Activated T-cell treated with anti-CD3 and anti-CD28 coated beads, Interleukin-2, amount 50 U/mL, for 1 hour (primary cell): Measurements from ENCODE around the gene SPINK8.
"Not testable (repeated sequence)": the region's sequence is repeated elsewhere in the genome, so short reads cannot be mapped to it uniquely, and the experiment has no call there.

Experiments used
- DNase-seq: peaks from one replicate; pipeline ENCODE4 v3.0.0-alpha.2; 2020

SPINK8 gene

GRCh38 chr3:48276911-48277641 lies 56.4 kb downstream of the SPINK8 start:
- no peak for DNase-seq

- no peak for DNase-seq
Measured at GRCh38 chr3:48275287-48276027, 58.0 kb downstream of the SPINK8 start.

GRCh38 chr3:48274452-48274851 lies 59.0 kb downstream of the SPINK8 start:
- no peak for DNase-seq

- peak; percentile 49 for DNase-seq
Measured at GRCh38 chr3:48273594-48274211, 59.8 kb downstream of the SPINK8 start.

- DNase-seq, result no peak
Measured at GRCh38 chr3:48271763-48272498, 61.5 kb downstream of the SPINK8 start.

GRCh38 chr3:48271223-48271622 lies 62.2 kb downstream of the SPINK8 start:
- DNase-seq, result not testable (repeated sequence)

- no peak for DNase-seq
Measured at GRCh38 chr3:48270306-48270705, 63.2 kb downstream of the SPINK8 start.

GRCh38 chr3:48269592-48269991 lies 63.9 kb downstream of the SPINK8 start:
- DNase-seq, result no peak

- peak; percentile 37 for DNase-seq
Measured at GRCh38 chr3:48268936-48269561, 64.4 kb downstream of the SPINK8 start.

- peak; percentile 73 for DNase-seq
Measured at GRCh38 chr3:48268381-48268935, 65.0 kb downstream of the SPINK8 start.

GRCh38 chr3:48267782-48268181 lies 65.7 kb downstream of the SPINK8 start:
- no peak for DNase-seq

GRCh38 chr3:48258530-48258929 lies 74.9 kb downstream of the SPINK8 start:
- no peak for DNase-seq
